GM10847 (cell line): Measurements from ENCODE around the gene KCNJ10.

ENCODE experiments used
- POLR2A ChIP-seq: IDR thresholded peaks from 2 replicates; pipeline ENCODE4 v1.6.1; 2011; ENCODE audit not compliant: insufficient read length; ENCODE audit errors: extremely low read depth

KCNJ10 gene

DNA sequence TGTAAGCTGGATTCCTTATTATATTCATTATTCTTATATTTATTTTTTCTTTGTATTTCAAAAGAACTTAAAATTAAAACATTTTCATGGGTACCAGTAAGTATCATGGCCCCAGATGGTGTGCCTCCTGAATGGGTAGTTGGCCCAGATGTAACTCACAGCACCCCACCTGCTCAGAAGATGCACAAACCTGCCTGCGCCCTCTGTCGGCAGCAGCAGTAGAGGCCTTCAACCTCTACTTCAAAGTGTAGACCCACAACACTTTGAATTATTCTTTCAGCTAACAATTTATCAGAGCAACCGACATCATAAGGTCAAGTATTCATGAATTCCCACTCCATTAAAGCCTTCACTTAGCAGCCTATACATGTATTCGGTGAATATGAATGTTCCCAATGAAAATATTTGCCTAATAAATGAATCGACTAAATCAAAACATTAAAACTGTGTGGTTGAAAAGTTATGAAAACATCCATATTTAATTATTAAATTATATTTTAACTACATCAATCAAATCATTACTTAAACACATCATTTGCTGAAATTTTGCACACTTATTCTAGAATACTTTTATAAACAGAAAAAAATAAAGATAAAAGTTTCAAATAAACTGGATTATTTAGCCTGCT, 63.5 kb downstream of the KCNJ10 start:
- TF ChIP-seq POLR2A, result no peak

DNA sequence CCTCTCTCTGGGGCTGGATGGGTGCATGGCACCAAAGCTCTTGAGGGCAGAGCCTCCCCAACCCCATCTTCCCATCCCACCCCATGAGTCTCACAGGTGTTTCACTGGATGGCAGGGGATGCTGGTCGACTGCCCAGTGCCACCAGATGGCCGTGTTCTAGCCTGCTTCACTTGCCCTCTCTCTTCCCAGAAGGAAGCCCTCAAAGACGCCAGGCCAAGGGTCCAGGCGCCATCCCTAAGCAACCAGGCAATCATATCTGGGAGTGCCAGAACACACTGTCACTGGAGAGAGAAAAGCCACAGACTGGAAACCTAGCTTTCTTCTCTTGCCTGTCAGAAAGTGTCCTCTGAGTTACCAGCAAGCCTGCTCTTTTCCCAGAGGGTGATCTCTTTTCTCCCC, 64.9 kb downstream of the KCNJ10 start:
- TF ChIP-seq POLR2A, result no peak

- no peak for TF ChIP-seq POLR2A
Observed at GRCh38 chr1:160004425-160004824, 65.5 kb downstream of the KCNJ10 start.

DNA sequence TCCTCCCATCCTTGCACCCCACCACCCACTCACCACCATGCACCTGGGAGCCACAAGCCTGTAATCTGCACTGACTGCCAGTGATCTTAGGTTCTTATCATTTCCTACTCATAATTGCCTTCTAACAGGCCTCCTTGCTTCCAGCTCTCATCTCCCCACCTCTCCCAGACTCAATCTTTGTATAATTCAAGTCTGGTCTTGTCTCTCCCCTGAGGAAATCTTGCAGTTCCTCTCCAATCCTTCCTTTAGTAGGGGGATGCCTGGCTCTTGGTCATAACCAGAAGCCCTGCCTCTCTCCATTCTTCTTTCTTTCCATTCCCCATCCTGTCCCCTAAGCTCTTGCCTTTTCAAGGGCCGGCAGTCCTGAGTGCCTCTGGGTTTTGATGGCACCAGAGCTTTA, 66.0 kb downstream of the KCNJ10 start:
- TF ChIP-seq POLR2A, result no peak

GRCh38 chr1:160001440-160001839, 68.5 kb downstream of the KCNJ10 start:
- no peak for TF ChIP-seq POLR2A

GRCh38 chr1:159999204-159999603, 70.8 kb downstream of the KCNJ10 start:
- no peak for TF ChIP-seq POLR2A

DNA sequence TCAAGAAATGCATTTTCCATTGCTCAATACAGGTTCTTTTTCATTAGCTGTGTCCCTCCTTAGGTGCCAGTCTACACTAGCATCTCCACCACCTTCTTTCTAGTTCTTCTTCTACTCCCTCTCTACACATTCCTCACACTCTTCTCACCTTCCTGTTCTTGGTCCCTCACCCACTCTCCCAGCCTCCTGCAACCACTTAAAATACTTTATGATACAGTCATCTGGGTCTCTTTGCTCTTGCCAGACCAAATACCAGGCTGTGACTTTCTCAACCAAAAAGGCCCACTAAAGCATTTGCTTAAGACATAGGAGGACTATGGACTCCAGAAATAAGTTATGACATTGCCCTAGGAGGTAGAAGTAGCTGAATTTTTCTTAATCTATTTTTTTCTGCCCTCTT, 73.3 kb downstream of the KCNJ10 start:
- no peak for TF ChIP-seq POLR2A

DNA sequence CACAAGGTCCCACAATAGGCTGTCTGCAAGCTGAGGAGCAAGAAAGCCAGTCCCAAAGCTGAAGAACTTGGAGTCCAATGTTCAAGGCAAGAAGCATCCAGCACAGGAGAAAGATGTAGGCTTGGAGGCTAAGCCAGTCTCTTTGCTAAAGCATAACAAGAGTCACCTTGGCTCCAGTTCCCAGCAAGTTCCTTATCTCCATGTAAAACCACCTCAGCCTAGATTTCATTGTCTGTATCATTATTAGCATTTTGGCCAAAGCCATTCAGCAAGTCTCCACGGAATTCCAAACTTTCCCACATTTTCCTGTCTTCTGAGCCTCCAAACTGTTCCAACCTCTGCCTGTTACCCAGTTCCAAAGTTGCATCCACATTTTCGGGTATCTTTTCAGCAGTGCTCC, 75.1 kb downstream of the KCNJ10 start:
- no peak for TF ChIP-seq POLR2A

DNA sequence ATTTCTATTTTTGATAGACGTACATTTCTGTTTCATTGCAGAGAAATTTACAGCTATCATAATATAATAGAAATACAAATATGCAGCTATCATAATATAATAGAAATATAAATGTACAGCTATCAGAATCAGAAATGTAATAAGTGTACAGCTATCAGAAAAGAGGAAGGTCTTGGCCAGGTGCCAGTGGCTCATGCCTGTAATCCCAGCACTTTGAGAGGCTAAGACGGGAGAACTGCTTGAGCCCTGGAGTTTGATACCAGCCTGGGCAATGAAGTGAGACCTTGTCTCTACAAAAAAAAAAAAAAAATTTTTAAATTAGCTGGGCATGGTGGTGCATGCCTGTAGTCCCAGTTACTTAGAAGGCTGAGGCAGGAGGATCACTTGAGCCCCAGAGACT, 76.0 kb downstream of the KCNJ10 start:
- no peak for TF ChIP-seq POLR2A

DNA sequence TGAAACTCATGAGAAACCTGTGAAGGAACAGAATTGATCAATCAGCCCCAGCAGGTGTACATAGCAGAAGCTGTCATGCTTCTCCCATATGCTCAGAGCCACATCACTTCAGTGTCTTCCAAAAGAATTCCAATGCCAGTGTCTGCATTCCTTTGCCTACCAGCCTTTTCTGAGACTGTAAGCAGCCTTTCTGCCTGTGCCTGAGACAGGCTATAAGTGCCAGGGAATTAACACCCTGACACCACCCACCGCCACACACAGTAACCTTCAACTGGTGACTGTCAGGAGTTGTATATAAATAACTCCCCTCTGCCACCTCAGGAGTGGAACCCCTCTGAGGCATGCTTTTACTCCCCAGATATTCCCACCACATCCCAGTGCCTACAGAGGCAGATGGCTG, 77.8 kb downstream of the KCNJ10 start:
- no peak for TF ChIP-seq POLR2A

- no peak for TF ChIP-seq POLR2A
Observed at GRCh38 chr1:159991513-159991912, 78.4 kb downstream of the KCNJ10 start.

GRCh38 chr1:159990005-159990404, 80.0 kb downstream of the KCNJ10 start:
- TF ChIP-seq POLR2A, result no peak

DNA sequence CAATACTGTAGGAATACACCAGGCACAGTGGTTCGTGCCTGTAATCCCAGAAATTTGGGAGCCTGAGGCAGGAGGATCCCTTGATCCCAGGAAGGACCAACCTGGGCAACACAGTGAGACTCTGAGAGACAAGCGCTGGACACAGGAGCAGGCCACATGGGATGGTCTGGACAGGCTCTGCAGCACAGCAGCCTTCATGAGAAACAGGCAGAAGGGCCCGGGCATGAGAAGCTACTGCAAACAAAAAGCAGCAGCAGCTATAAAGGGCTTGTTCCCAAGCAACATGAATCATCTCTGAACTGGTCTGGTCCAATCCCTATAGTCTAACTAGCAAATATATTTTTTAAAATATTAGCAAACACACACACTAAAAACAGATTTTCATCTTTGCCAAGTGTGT, 80.4 kb downstream of the KCNJ10 start:
- TF ChIP-seq POLR2A, result no peak

- no peak for TF ChIP-seq POLR2A
Observed at GRCh38 chr1:159988006-159988405, 82.0 kb downstream of the KCNJ10 start.

GRCh38 chr1:159987186-159987585, 82.8 kb downstream of the KCNJ10 start:
- TF ChIP-seq POLR2A, result no peak

GRCh38 chr1:159986531-159986930, 83.4 kb downstream of the KCNJ10 start:
- TF ChIP-seq POLR2A, result no peak

GRCh38 chr1:159986093-159986492, 83.9 kb downstream of the KCNJ10 start:
- TF ChIP-seq POLR2A, result no peak
